Mesendoderm (in vitro differentiated cells): ENCODE data around the gene RPS6KC1.

Source experiments
- DNase-seq: peaks from one replicate; pipeline ENCODE4 v3.0.0; 2013
- H2AK5ac ChIP-seq: 2 replicates; pipeline ENCODE4 v1.6.1; 2013; ENCODE audit warnings: low read length, inconsistent platforms
- H2BK120ac ChIP-seq: 2 replicates; pipeline ENCODE4 v1.6.1; 2013; ENCODE audit warnings: low read depth, mild to moderate bottlenecking, low read length, moderate library complexity, mixed read lengths
- H2BK15ac ChIP-seq: replicated peaks from 2 replicates; pipeline ENCODE4 v1.6.1; 2013; ENCODE audit warnings: low read depth, mild to moderate bottlenecking, moderate library complexity
- H2BK5ac ChIP-seq: 2 replicates; pipeline ENCODE4 v1.6.1; 2013; ENCODE audit warnings: low read length, inconsistent platforms
- H3K18ac ChIP-seq: 2 replicates; pipeline ENCODE4 v1.6.1; 2013; ENCODE audit warnings: mild to moderate bottlenecking, low read length, mixed read lengths
- H3K23ac ChIP-seq: one replicate; pipeline ENCODE4 v1.6.1; 2013; ENCODE audit warnings: low read length
- H3K27ac ChIP-seq: 2 replicates; pipeline ENCODE4 v1.5.1; 2013; ENCODE audit warnings: low read depth, mild to moderate bottlenecking, inconsistent platforms, low read length, moderate library complexity
- H3K27me3 ChIP-seq: 2 replicates; pipeline ENCODE4 v1.6.1; 2013; ENCODE audit warnings: low read length, control low read depth, mild to moderate bottlenecking, inconsistent platforms; ENCODE audit not compliant: insufficient read depth, poor library complexity
- H3K36me3 ChIP-seq: 2 replicates; pipeline ENCODE4 v1.6.1; 2013; ENCODE audit warnings: low read length, inconsistent platforms; ENCODE audit not compliant: control insufficient read depth, insufficient read depth
- H3K4ac ChIP-seq: one replicate; pipeline ENCODE4 v1.6.1; 2013; ENCODE audit warnings: low read depth, mild to moderate bottlenecking, low read length, moderate library complexity
- H3K4me1 ChIP-seq: 2 replicates; pipeline ENCODE4 v1.6.1; 2013; ENCODE audit warnings: low read depth, low read length, inconsistent platforms; ENCODE audit not compliant: control insufficient read depth
- H3K4me2 ChIP-seq: 2 replicates; pipeline ENCODE4 v1.6.1; 2013; ENCODE audit warnings: low read length
- H3K4me3 ChIP-seq: 2 replicates; pipeline ENCODE4 v1.5.1; 2013; ENCODE audit warnings: mild to moderate bottlenecking, low read length
- H3K56ac ChIP-seq: one replicate; pipeline ENCODE4 v1.6.1; 2013; ENCODE audit warnings: low read length
- H3K79me1 ChIP-seq: 2 replicates; pipeline ENCODE4 v1.6.1; 2013; ENCODE audit warnings: low read length, inconsistent platforms
- H3K79me2 ChIP-seq: 2 replicates; pipeline ENCODE4 v1.6.1; 2013; ENCODE audit warnings: mild to moderate bottlenecking, low read length; ENCODE audit not compliant: control insufficient read depth, insufficient read depth
- H3K9ac ChIP-seq: 2 replicates; pipeline ENCODE4 v1.6.1; 2013; ENCODE audit warnings: low read length, inconsistent platforms
- H4K5ac ChIP-seq: one replicate; pipeline ENCODE4 v1.6.1; 2013; ENCODE audit warnings: low read length
- H4K8ac ChIP-seq: one replicate; pipeline ENCODE4 v1.6.1; 2013; ENCODE audit warnings: low read depth, mild to moderate bottlenecking, control low read depth, low read length, moderate library complexity
- WGBS: extraction: QIAGEN DNeasy Blood & Tissue Kit; methylation state at CpG from one replicate; pipeline ENCODE4 v1.1.7; 2013; ENCODE audit warnings: low lambda C conversion rate, missing lambda C conversion rate; ENCODE audit not compliant: insufficient coverage; ENCODE audit errors: extremely low coverage; 5-methylcytosine and 5-hydroxymethylcytosine counted together

RPS6KC1 gene

GRCh38 chr1:213060836-213061235 is 9.8 kb downstream of the RPS6KC1 start:
- Histone ChIP-seq H3K18ac (no peak overlapping the region), H3K79me2 (peaks cover 2% of the 10 kb centered on the region), H4K8ac (no peak overlapping the region), H3K27ac (no peak overlapping the region), H3K4ac (no peak overlapping the region), H3K27me3 (no peaks in the 10 kb centered on the region), H2BK15ac (no peak overlapping the region), H2AK5ac (no peak overlapping the region), H3K9ac (no peak overlapping the region), H3K4me2 (no peak overlapping the region), H2BK120ac (no peak overlapping the region), H3K4me1 (peaks cover 7% of the 10 kb centered on the region), H3K36me3 (no peaks in the 10 kb centered on the region), H3K56ac (no peak overlapping the region), H3K79me1 (peaks cover 11% of the 10 kb centered on the region), H2BK5ac (no peak overlapping the region), H3K23ac (no peak overlapping the region), H3K4me3 (no peak overlapping the region), H4K5ac (no peak overlapping the region)
- WGBS, result no CpG with 5 or more reads among the region's 2 CpGs
- DNase-seq, result peak; percentile 25

GRCh38 chr1:213061263-213061662 is 10.2 kb downstream of the RPS6KC1 start:
- Histone ChIP-seq H3K79me1 (peaks cover 10% of the 10 kb centered on the region), H4K5ac (no peak overlapping the region), H3K23ac (no peak overlapping the region), H3K79me2 (peaks cover 1% of the 10 kb centered on the region), H2BK5ac (no peak overlapping the region), H3K36me3 (no peaks in the 10 kb centered on the region), H3K27me3 (no peaks in the 10 kb centered on the region), H3K18ac (no peak overlapping the region), H3K56ac (no peak overlapping the region), H3K9ac (no peak overlapping the region), H2BK15ac (no peak overlapping the region), H3K4me2 (no peak overlapping the region), H4K8ac (no peak overlapping the region), H3K27ac (no peak overlapping the region), H3K4me1 (peaks cover 9% of the 10 kb centered on the region), H2AK5ac (no peak overlapping the region), H2BK120ac (no peak overlapping the region), H3K4ac (no peak overlapping the region), H3K4me3 (no peak overlapping the region)
- peak; percentile 31 for DNase-seq
- no CpG with 5 or more reads among the region's 1 CpG for WGBS

- Histone ChIP-seq H3K79me2 (no peaks in the 10 kb centered on the region), H3K4me3 (no peak overlapping the region), H3K18ac (no peak overlapping the region), H3K9ac (no peak overlapping the region), H2BK120ac (no peak overlapping the region), H3K36me3 (no peaks in the 10 kb centered on the region), H4K5ac (no peak overlapping the region), H3K4ac (no peak overlapping the region), H3K56ac (peak overlapping the region; percentile 17), H2BK15ac (no peak overlapping the region), H2BK5ac (peak overlapping the region; percentile 58), H3K27me3 (no peaks in the 10 kb centered on the region), H3K4me1 (peaks cover 9% of the 10 kb centered on the region), H3K79me1 (peaks cover 7% of the 10 kb centered on the region), H2AK5ac (no peak overlapping the region), H4K8ac (no peak overlapping the region), H3K4me2 (no peak overlapping the region), H3K23ac (no peak overlapping the region), H3K27ac (peak overlapping the region; percentile 5)
- WGBS, result no CpG with 5 or more reads among the region's 5 CpGs
- no peak for DNase-seq
These were observed 14.8 kb downstream of the RPS6KC1 start for GRCh38 chr1:213065800-213066199.

- H3K4me3 ChIP-seq, result no peak overlapping the region
- no peak overlapping the region for H3K4me2 ChIP-seq
- no CpG with 5 or more reads among the region's 2 CpGs for WGBS
- no peak overlapping the region for H3K4ac ChIP-seq
- no peak overlapping the region for H4K5ac ChIP-seq
- no peak overlapping the region for H2BK15ac ChIP-seq
- H3K9ac ChIP-seq, result no peak overlapping the region
- H3K27me3 ChIP-seq, result no peaks in the 10 kb centered on the region
- H3K36me3 ChIP-seq, result no peaks in the 10 kb centered on the region
- H2BK5ac ChIP-seq, result peak overlapping the region; percentile 58
- no peak overlapping the region for H4K8ac ChIP-seq
- no peak overlapping the region for H3K18ac ChIP-seq
- H3K79me2 ChIP-seq, result no peaks in the 10 kb centered on the region
- H3K4me1 ChIP-seq, result peaks cover 9% of the 10 kb centered on the region
- peak; percentile 88 for DNase-seq
- no peak overlapping the region for H3K56ac ChIP-seq
- H3K79me1 ChIP-seq, result peaks cover 5% of the 10 kb centered on the region
- H2BK120ac ChIP-seq, result no peak overlapping the region
- no peak overlapping the region for H3K23ac ChIP-seq
- H2AK5ac ChIP-seq, result no peak overlapping the region
- H3K27ac ChIP-seq, result no peak overlapping the region
These were observed 15.3 kb downstream of the RPS6KC1 start for GRCh38 chr1:213066363-213066762.

- H2AK5ac ChIP-seq, result no peak overlapping the region
These were observed 16.3 kb downstream of the RPS6KC1 start for GRCh38 chr1:213067352-213067751.

GRCh38 chr1:213070406-213070805 is 19.4 kb downstream of the RPS6KC1 start:
- no peak overlapping the region for H3K9ac ChIP-seq
- H3K27ac ChIP-seq, result no peak overlapping the region
- H3K4me2 ChIP-seq, result no peak overlapping the region
- no peak overlapping the region for H3K23ac ChIP-seq
- no peak overlapping the region for H3K4me3 ChIP-seq
- H2BK15ac ChIP-seq, result no peak overlapping the region
- H3K4me1 ChIP-seq, result peaks cover 6% of the 10 kb centered on the region
- DNase-seq, result no peak
- H4K5ac ChIP-seq, result no peak overlapping the region
- H2AK5ac ChIP-seq, result no peak overlapping the region
- H3K79me2 ChIP-seq, result no peaks in the 10 kb centered on the region
- no peak overlapping the region for H3K18ac ChIP-seq
- H2BK5ac ChIP-seq, result no peak overlapping the region
- no peak overlapping the region for H3K56ac ChIP-seq
- H3K4ac ChIP-seq, result no peak overlapping the region
- peaks cover 2% of the 10 kb centered on the region for H3K79me1 ChIP-seq
- no peak overlapping the region for H2BK120ac ChIP-seq
- no peak overlapping the region for H4K8ac ChIP-seq
- no peaks in the 10 kb centered on the region for H3K27me3 ChIP-seq
- no peaks in the 10 kb centered on the region for H3K36me3 ChIP-seq
- WGBS, result no CpG with 5 or more reads among the region's 2 CpGs

More at GRCh38 chr1:213067352-213067751, 16.3 kb downstream of the RPS6KC1 start:
- no peak for DNase-seq
- Histone ChIP-seq H3K23ac (no peak overlapping the region), H3K36me3 (no peaks in the 10 kb centered on the region), H3K18ac (no peak overlapping the region), H2BK5ac (no peak overlapping the region), H3K4me2 (no peak overlapping the region), H3K56ac (no peak overlapping the region), H2BK15ac (no peak overlapping the region), H4K8ac (no peak overlapping the region), H3K4me1 (peaks cover 9% of the 10 kb centered on the region), H3K27me3 (no peaks in the 10 kb centered on the region), H3K9ac (no peak overlapping the region), H3K79me2 (no peaks in the 10 kb centered on the region), H4K5ac (no peak overlapping the region), H3K79me1 (peaks cover 5% of the 10 kb centered on the region), H2BK120ac (no peak overlapping the region), H3K4ac (no peak overlapping the region), H3K27ac (peak overlapping the region; percentile 8), H3K4me3 (no peak overlapping the region)
- no CpG with 5 or more reads among the region's 1 CpG for WGBS
